GM12878 (cell line): ENCODE results near the gene MRPL12. TPM values are rescaled to one million over a fixed set of nuclear protein-coding genes. Genes with fewer than 3 reads are reported as not detected.

Source experiments
- BACH1 ChIP-seq: fragments of 450-650 bp; IDR thresholded peaks from 2 replicates; pipeline ENCODE4 v1.6.1; 2017; ENCODE audit warnings: mild to moderate bottlenecking, borderline replicate concordance
- CEBPZ ChIP-seq: fragments of 150-350 bp; IDR thresholded peaks from 2 replicates; pipeline ENCODE4 v1.6.1; 2016; ENCODE audit warnings: low read depth, low read length
- E2F4 ChIP-seq: IDR thresholded peaks from 2 replicates; pipeline ENCODE4 v1.6.1; 2012; ENCODE audit warnings: low read depth, low read length, improper control_type of control experiment
- GABPA ChIP-seq: IDR thresholded peaks from 2 replicates; pipeline ENCODE4 v1.6.1; 2014; ENCODE audit warnings: antibody characterized with exemption, low read depth, mild to moderate bottlenecking, inconsistent platforms
- IKZF1 ChIP-seq: fragments of 450-650 bp; conservative IDR thresholded peaks from 2 replicates; pipeline ENCODE4 v1.6.1; 2017; ENCODE audit warnings: antibody characterized with exemption, mild to moderate bottlenecking
- IRF4 ChIP-seq: IDR thresholded peaks from 2 replicates; pipeline ENCODE4 v1.6.1; 2011; ENCODE audit warnings: low read depth, low read length
- MLLT1 ChIP-seq: fragments of 450-650 bp; IDR thresholded peaks from 2 replicates; pipeline ENCODE4 v1.6.1; 2016; ENCODE audit warnings: mild to moderate bottlenecking
- MXI1 ChIP-seq: fragments of 150-350 bp; IDR thresholded peaks from 2 replicates; pipeline ENCODE4 v1.6.1; 2011; ENCODE audit warnings: low read depth, mild to moderate bottlenecking, inconsistent platforms, low read length, improper control_type of control experiment
- MYC ChIP-seq: IDR thresholded peaks from 2 replicates; pipeline ENCODE4 v1.6.1; 2011; ENCODE audit warnings: mild to moderate bottlenecking, low read length, moderate library complexity, inconsistent platforms; ENCODE audit not compliant: insufficient read depth, insufficient replicate concordance, insufficient read length, severe bottlenecking
- NR2F1 ChIP-seq: fragments of 450-650 bp; conservative IDR thresholded peaks from 2 replicates; pipeline ENCODE4 v1.6.1; 2017; ENCODE audit warnings: mild to moderate bottlenecking
- POLR2AphosphoS2 ChIP-seq: IDR thresholded peaks from 2 replicates; pipeline ENCODE4 v1.6.1; 2011; ENCODE audit warnings: low read depth, mild to moderate bottlenecking, low read length, improper control_type of control experiment, moderate library complexity
- RB1 ChIP-seq: fragments of 450-650 bp; formaldehyde crosslinking; IDR thresholded peaks from 2 replicates; pipeline ENCODE4 v1.6.1; 2017; ENCODE audit warnings: mild to moderate bottlenecking, borderline replicate concordance
- ZNF24 ChIP-seq: fragments of 450-650 bp; IDR thresholded peaks from 2 replicates; pipeline ENCODE4 v1.6.1; 2017; ENCODE audit warnings: antibody characterized with exemption, mild to moderate bottlenecking
- ZNF687 ChIP-seq: fragments of 450-650 bp; IDR thresholded peaks from 2 replicates; pipeline ENCODE4 v1.6.1; 2017; ENCODE audit warnings: mild to moderate bottlenecking, moderate library complexity
- polyA plus RNA-seq, 11 experiments: library from polyadenylated mRNA; depleted of rRNA in 4 of 11; unstranded in 6 of 11; stranded (reverse) in 5 of 11; fragments of >200 nt; fragmentation: Nextera tagmentation in 4 of 11; fragmentation: Illumina TruSeq in 1 of 11; extraction: Ambion mirVana in 4 of 11; extraction: Trizol in 1 of 11; gene quantifications; 1 replicate in 1 of 11; 2 replicates in 10 of 11; pipeline versions ENCODE4 v1.2.1 to v1.2.3, GENCODE V29; 2011 to 2016; ENCODE audit warnings: inconsistent platforms in 2 of 11, missing spikeins in 2 of 11, low read depth in 1 of 11
- total RNA-seq, 4 experiments: library from RNA; depleted of rRNA in 3 of 4; stranded (reverse); fragments of >200 nt in 3 of 4; fragmentation: Illumina TruSeq in 1 of 4; extraction: Trizol in 1 of 4; gene quantifications; 2 replicates each; pipeline versions ENCODE4 v1.2.1 to v1.2.3, GENCODE V29; 2013 to 2021
- TF ChIP-seq, protein P1 (sequence below): fragments of 450-650 bp; formaldehyde crosslinking; IDR thresholded peaks from 2 replicates; pipeline ENCODE4 v1.4.0; 2022; ENCODE audit warnings: mild to moderate bottlenecking, moderate library complexity

MRPL12 gene
- total and polyA plus RNA-seq, 10 of the 15 experiments (the other 5 are each of a cell fraction or from before 2014, with no cell fraction given) = 1.3 to 269 (median 117) TPM

DNA sequence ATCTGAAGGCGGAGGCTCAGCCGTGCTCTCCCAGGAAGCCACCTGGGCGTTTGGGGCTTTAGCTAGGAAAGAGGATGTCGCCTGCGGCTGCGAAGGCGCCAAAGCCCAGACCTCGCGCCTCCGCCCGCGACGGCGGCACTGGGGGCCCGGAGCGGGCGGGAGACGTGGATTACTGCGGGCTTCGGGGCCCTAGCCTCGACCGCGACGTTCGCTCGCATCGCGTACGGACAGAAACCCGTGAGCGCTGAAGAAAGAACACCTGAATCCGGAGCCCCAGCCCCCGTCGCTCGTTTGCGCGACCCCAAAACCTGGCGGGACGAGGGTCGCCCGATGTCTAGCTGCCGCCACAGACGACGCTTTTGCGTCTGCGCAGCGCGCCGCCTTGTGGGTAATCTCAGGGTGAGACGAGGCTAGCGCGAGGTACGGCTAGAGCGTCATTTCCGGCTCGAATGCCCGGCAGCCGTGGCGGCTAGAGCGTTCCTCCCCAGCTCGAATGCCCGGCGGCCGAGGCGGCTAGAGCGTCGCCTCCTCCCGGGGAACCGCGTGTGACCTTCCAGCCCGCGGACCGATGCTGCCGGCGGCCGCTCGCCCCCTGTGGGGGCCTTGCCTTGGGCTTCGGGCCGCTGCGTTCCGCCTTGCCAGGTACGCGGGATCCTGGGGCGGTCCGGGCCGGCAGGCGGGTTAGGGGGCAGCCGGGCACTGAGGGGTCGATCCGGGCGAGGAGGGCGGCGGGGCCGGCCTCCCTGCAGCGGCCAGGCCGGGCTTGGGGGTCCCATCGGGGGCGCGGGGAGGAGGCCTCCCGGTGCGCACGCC lies at the start of gene MRPL12 (continued):
- TF ChIP-seq IRF4 (0 out of 2 replicates have a peak, but pooled peaks have one; percentile 46), MYC (peak; percentile 96), MXI1 (peak; percentile 86), IKZF1 (peak; percentile 95), NR2F1 (peak; percentile 95), BACH1 (peak; percentile 48), ZNF687 (peak; percentile 43; the same call in 1 of the 2 replicates), RB1 (peak; percentile 89; the same call in 1 of the 2 replicates), ZNF24 (peak; percentile 72; the same call in 1 of the 2 replicates), E2F4 (no peak), MLLT1 (no peak), CEBPZ (no peak), GABPA (peak; percentile 86), POLR2AphosphoS2 (peak; percentile 73; the same call in 1 of the 2 replicates)
- TF ChIP-seq, protein P1, sequence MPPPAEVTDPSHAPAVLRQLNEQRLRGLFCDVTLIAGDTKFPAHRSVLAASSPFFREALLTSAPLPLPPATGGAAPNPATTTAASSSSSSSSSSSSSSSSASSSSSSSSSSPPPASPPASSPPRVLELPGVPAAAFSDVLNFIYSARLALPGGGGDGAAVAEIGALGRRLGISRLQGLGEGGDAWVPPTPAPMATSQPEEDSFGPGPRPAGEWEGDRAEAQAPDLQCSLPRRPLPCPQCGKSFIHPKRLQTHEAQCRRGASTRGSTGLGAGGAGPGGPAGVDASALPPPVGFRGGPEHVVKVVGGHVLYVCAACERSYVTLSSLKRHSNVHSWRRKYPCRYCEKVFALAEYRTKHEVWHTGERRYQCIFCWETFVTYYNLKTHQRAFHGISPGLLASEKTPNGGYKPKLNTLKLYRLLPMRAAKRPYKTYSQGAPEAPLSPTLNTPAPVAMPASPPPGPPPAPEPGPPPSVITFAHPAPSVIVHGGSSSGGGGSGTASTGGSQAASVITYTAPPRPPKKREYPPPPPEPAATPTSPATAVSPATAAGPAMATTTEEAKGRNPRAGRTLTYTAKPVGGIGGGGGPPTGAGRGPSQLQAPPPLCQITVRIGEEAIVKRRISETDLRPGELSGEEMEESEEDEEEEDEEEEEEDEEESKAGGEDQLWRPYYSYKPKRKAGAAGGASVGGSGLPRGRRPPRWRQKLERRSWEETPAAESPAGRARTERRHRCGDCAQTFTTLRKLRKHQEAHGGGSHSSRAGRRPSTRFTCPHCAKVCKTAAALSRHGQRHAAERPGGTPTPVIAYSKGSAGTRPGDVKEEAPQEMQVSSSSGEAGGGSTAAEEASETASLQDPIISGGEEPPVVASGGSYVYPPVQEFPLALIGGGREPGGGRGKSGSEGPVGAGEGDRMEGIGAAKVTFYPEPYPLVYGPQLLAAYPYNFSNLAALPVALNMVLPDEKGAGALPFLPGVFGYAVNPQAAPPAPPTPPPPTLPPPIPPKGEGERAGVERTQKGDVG (CRISPR knock-in tag) = peak; percentile 38; the same call in 1 of the 2 replicates
